ENCODE results near the gene OCRL. TPM values are rescaled to one million over a fixed set of nuclear protein-coding genes. Genes with fewer than 3 reads are reported as not detected.
"Not testable (repeated sequence)": the region's sequence is repeated elsewhere in the genome, so short reads cannot be mapped to it uniquely, and the experiment has no call there.

OCRL gene
- total RNA-seq, 4 donors from 2014 or later = 32.4 to 72.1 (median 57.8) TPM

- H3K9me3 ChIP-seq = no peaks in the 10 kb centered on the region
- TF ChIP-seq EP300 (IDR thresholded peaks at IDR 0.05) = no peak
- no peak for TF ChIP-seq POLR2AphosphoS5 (IDR thresholded peaks at IDR 0.05)
- no peak for TF ChIP-seq POLR2A (IDR thresholded peaks at IDR 0.05)
- no peak for TF ChIP-seq CTCF (IDR thresholded peaks at IDR 0.05)
- 78 to 90% methylated on average over 2 to 3 of the region's 3 CpGs for WGBS, 2 donors (ENCODE audit: low coverage in 1 of 2)
- ATAC-seq = no peak
- no peaks in the 10 kb centered on the region for H3K27me3 ChIP-seq
- peaks cover 0 to 18% (median 0%) of the 10 kb centered on the region in 3 donors for H3K4me1 ChIP-seq
- no peak overlapping the region for H3K4me3 ChIP-seq
- H3K27ac ChIP-seq = no peak overlapping the region
- H3K36me3 ChIP-seq = peaks cover 0 to 12% of the 10 kb centered on the region in 2 donors
Observed at GRCh38 chrX:129553619-129554288, 13.7 kb downstream of the OCRL start.

- H3K4me3 ChIP-seq, H3K4me1 ChIP-seq, H3K27me3 ChIP-seq, H3K27ac ChIP-seq, ATAC-seq, H3K9me3 ChIP-seq: not testable (repeated sequence)
- 80% methylated on average over 1 of the region's 8 CpGs; no CpG with 5 or more reads in 1 of the 2 donors for WGBS, 2 donors (ENCODE audit: low coverage in 1 of 2)
- H3K36me3 ChIP-seq = peaks cover 0 to 22% of the 10 kb centered on the region in 2 donors
Observed at GRCh38 chrX:129554816-129555215, 14.8 kb downstream of the OCRL start.

- Histone ChIP-seq H3K4me3 (no peak overlapping the region), H3K36me3 (peaks cover 0 to 43% of the 10 kb centered on the region in 2 donors), H3K4me1 (peaks cover 0 to 10% (median 0%) of the 10 kb centered on the region in 3 donors), H3K9me3 (no peaks in the 10 kb centered on the region), H3K27me3 (no peaks in the 10 kb centered on the region), H3K27ac (no peak overlapping the region)
- no peak for TF ChIP-seq POLR2A (IDR thresholded peaks at IDR 0.05)
- TF ChIP-seq EP300 (IDR thresholded peaks at IDR 0.05) = no peak
- no peak for TF ChIP-seq CTCF (IDR thresholded peaks at IDR 0.05)
- TF ChIP-seq POLR2AphosphoS5 (IDR thresholded peaks at IDR 0.05) = no peak
- 67% methylated on average over 5 of the region's 5 CpGs; no CpG with 5 or more reads in 1 of the 2 donors for WGBS, 2 donors (ENCODE audit: low coverage in 1 of 2)
- no peak for ATAC-seq
Observed at GRCh38 chrX:129556806-129557315, 16.8 kb downstream of the OCRL start.

- ATAC-seq = no peak
- no peaks in the 10 kb centered on the region for H3K27me3 ChIP-seq
- H3K9me3 ChIP-seq = no peaks in the 10 kb centered on the region
- WGBS, 2 donors (ENCODE audit: low coverage in 1 of 2) = 29 to 40% methylated on average over 1 of the region's 1 CpG
- TF ChIP-seq EP300 (IDR thresholded peaks at IDR 0.05) (no peak), CTCF (IDR thresholded peaks at IDR 0.05) (no peak), POLR2A (IDR thresholded peaks at IDR 0.05) (no peak), POLR2AphosphoS5 (IDR thresholded peaks at IDR 0.05) (no peak)
- H3K4me3 ChIP-seq = no peak overlapping the region
- H3K36me3 ChIP-seq = peaks cover 0 to 53% of the 10 kb centered on the region in 2 donors
- H3K4me1 ChIP-seq = peaks cover 0 to 10% (median 0%) of the 10 kb centered on the region in 3 donors
- H3K27ac ChIP-seq = no peak overlapping the region
Observed at GRCh38 chrX:129557844-129558480, 17.9 kb downstream of the OCRL start.

GRCh38 chrX:129559783-129560182, 19.7 kb downstream of the OCRL start:
- Histone ChIP-seq H3K27ac (no peak overlapping the region), H3K36me3 (peaks cover 0 to 60% of the 10 kb centered on the region in 2 donors), H3K27me3 (no peaks in the 10 kb centered on the region), H3K9me3 (no peaks in the 10 kb centered on the region), H3K4me1 (peaks cover 0 to 10% (median 0%) of the 10 kb centered on the region in 3 donors), H3K4me3 (no peak overlapping the region)
- no peak for TF ChIP-seq EP300 (IDR thresholded peaks at IDR 0.05)
- no peak for TF ChIP-seq POLR2AphosphoS5 (IDR thresholded peaks at IDR 0.05)
- no peak for TF ChIP-seq POLR2A (IDR thresholded peaks at IDR 0.05)
- no peak for TF ChIP-seq CTCF (IDR thresholded peaks at IDR 0.05)
- WGBS, 2 donors (ENCODE audit: low coverage in 1 of 2) = 92 to 100% methylated on average over 1 of the region's 1 CpG
- ATAC-seq = no peak

Data from gastroesophageal sphincter (tissue), 4 donors.